GM18508 (cell line): Measurements from ENCODE around the gene PPP6R1.

Experiments
- ATAC-seq: cut with Tn5 transposase; IDR thresholded peaks from one replicate; pipeline ENCODE4 v1.9.1; 2021; ENCODE audit warnings: moderate number of reproducible peaks; ENCODE audit not compliant: insufficient read depth, unreplicated experiment

PPP6R1 gene

DNA sequence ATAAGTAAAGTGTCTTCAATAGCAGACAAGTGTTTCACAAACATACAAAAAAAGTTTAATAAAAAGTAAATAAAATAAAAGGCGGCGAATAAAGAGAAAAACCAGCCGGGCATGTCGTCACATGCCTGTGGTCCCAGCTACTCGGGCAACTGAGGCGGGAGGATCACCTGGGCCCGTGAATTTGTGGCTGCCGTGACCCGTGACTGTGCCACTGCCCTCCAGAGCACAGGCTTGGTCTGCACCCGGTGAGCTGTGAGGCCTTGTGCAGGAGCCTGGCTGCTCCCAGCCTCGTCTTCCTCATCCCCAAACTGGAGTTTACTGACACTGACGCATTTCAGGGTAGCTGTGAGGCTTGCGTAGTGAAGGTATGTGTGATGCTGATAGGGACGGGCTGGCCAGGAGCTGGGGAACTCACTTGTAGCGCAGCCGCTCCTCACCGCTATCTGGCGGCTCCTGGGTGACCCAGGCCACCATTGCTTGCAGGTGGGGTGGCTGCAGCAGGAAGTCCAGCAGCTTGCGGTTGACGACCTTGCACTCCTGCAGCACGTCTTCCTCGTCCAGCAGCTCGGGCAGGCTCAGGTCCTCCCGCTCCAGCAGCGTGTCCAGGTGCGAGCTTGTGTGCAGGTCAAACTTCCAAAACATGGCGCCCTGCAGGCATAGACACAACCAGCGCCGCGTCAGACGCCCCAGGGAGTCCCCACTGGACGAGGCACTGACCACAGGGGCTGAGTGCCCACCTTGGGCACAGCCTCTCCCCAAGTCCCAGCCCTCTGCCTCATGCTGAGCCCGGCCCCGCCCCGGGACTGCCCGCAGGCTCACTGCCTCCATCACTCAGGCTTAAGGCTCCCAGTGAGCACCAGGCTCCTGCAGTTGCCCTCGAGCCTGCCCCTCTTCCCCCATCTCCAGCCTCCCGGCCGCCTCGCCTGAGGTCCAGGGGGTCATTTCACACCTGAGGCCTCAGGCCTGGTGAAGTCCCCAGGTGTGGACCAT is 12.1 kb downstream of the PPP6R1 start:
- no peak for ATAC-seq

GRCh38 chr19:55245236-55245904 is 13.4 kb downstream of the PPP6R1 start:
- ATAC-seq = no peak

- no peak for ATAC-seq
Measured at GRCh38 chr19:55244004-55244680, 14.7 kb downstream of the PPP6R1 start.

GRCh38 chr19:55242517-55242916 is 16.3 kb downstream of the PPP6R1 start:
- ATAC-seq = no peak

- no peak for ATAC-seq
Measured at GRCh38 chr19:55241935-55242464, 16.8 kb downstream of the PPP6R1 start.

DNA sequence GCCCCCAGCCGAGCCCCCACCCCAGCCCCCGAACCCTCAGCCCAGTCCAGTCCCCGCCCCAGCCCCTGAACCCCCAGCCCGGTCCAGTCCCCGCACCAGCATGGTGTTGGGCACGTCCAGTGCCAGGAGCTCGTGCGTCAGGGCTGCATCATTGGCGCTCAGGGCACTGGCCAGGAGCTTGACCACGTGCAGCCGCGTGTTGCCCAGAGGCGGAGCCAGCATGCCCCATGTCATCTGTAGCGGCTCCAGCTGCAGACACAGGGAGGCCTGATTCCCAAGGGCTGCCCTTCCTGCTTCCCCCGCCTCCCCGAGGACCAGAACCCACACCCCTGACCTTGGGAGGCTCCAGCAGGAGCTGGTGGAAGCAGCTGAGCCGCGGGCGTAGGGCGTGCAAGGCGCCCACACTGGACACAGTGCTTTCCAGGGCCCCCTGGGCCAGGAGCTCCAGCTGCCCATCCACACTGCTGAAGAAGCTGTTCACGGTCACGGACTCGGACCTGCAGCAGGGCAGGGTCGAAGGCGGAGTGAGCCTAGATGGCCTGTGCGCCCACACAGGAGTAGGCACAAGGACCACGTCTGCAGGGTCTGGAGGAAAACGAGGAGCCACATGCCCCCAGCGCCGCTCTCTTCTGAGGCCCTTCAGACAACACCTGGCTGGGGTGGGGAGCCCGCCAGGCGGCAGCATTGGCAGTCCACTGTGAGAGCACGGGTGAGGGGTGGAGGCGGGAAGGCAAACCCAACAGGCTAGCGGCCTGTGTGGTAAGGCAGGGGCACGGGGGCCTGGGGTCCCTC is 17.5 kb downstream of the PPP6R1 start:
- ATAC-seq = no peak

DNA sequence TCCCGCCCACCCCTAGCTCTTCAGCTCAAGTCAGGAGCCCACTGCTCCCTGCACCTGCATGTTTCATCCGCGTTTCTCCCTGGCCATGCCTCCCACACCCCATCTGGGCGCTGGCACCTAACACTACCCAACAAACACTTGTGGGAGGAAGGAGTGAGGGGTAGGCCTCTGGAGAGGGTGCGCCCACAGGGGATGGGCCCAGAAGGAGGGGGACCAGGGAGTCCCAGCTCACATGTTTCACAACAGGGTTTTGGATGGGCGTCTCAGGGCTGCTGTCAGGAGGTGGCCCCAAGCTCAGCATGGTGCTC is 18.1 kb downstream of the PPP6R1 start:
- no peak for ATAC-seq

DNA sequence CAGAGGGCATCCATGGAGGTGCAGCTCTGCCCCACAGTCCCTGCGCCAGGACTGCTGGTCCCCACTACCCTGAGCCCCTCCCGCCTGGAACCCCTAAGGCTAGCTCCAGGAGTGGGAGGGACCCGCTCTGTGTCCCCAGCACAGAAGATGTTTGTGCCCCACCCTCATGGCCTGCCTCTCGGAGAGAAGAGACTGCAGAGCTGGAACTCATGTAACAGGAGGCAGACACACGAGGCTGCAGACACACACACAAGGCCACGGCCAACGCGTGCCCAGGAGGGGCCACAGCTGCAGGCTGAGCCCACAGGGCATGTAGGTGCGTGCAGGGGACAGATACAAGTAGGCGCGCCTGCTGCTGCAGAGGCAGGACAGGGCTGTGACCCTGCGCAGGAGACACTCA is 19.8 kb downstream of the PPP6R1 start:
- no peak for ATAC-seq

GRCh38 chr19:55238030-55238429 is 20.8 kb downstream of the PPP6R1 start:
- ATAC-seq = no peak

DNA sequence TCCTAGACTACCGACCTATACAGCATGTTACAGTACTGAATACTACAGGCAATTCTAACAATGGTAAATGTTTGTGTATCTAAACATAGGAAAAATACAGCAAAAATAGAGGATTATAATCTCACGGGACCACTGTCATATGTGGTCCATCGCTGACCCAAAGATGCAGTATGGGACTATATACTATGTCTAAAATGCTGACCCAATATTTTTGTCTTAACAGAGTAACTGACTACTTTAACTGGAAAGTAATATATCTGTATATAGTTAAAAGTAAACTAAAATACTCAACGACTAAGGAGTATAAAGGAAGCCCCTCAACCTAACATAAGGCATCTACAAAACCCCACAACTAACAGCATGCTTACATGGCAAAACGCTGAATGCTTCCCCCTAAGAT is 25.8 kb downstream of the PPP6R1 start:
- ATAC-seq = no peak

- no peak for ATAC-seq
Measured at GRCh38 chr19:55232286-55232602, 26.6 kb downstream of the PPP6R1 start.

DNA sequence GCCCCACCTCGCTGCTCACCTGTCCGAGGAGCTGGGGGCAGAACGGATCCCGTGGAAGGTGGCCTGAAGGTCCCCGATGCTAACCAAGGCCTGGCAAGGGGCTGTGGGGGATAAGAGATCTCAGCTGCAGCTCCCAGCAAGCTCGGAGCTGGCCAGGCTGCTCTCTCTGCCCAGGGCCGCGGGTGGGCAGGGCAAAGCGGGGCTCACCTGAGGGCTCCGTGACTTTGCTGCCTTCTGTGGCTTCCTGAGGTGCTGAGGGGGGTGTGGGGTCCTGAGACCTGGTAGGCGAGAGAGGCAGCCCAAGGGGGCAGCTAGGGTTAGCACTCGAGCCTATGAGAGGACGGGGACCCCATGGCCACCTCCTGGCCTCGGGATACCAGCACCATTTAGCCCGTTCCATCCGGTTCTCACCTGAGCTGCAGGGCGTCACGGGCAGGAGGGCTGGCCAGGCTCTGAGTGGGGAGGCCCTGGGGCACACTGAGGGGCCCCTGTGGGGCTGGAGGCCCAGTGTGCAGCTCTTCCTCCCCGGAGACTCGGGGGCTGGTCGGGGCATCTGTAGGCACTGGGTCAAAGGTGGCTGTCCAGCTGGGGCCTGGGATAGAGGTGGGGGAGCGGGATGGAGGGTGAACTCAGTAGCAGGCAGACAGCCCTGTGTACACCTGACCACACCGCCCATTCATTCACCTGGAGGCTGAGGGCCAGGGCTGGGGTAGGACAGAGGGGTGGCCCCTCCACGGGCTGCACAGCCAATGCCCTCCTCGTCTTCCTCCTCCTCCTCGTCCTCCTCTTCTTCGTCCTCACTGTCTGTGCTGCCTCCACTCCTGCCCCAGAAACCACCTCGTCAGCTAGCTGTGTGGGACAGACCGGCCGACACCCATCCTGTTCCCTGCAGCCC is 27.2 kb downstream of the PPP6R1 start:
- ATAC-seq = no peak

- no peak for ATAC-seq
Measured at GRCh38 chr19:55230780-55231179, 28.0 kb downstream of the PPP6R1 start.

DNA sequence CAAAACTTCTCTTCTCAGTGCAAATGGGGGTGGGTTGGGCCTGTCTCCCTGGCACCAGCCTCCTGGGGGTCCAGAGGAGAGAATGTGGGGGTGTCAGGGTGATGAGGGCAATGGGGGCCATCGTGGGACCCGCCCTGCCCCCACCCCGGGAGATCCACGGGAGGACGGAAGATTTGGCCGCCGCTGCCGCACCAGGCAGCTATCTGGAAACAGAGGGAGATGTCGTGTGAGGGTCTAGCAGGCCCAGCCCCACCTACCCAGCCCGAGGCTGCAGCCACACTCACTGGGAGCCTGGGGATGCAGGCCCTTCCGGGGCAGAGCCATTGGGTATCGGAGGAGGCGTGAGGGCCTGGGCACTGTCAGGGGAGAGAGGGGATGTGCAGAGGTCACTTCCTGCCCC is 28.5 kb downstream of the PPP6R1 start:
- no peak for ATAC-seq

DNA sequence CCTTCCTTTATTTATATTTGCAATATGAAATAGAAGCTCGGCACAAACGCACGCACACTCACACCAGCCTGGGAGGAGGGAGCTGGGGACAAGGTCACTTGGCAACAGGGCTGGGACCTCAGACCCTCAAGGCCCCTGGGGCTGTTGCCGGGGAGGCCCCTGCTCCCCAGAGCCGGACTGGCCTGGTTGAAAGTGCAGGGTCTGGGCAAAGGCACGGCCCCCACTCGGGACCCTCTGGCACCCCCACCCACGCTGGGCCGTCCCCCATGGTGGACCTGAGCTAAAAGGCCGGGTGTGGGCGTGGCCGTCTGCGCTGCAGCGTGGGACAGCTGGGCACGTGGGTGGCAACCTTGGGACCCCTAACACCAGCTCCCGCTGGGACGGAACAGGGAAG is 29.0 kb downstream of the PPP6R1 start:
- ATAC-seq = no peak

DNA sequence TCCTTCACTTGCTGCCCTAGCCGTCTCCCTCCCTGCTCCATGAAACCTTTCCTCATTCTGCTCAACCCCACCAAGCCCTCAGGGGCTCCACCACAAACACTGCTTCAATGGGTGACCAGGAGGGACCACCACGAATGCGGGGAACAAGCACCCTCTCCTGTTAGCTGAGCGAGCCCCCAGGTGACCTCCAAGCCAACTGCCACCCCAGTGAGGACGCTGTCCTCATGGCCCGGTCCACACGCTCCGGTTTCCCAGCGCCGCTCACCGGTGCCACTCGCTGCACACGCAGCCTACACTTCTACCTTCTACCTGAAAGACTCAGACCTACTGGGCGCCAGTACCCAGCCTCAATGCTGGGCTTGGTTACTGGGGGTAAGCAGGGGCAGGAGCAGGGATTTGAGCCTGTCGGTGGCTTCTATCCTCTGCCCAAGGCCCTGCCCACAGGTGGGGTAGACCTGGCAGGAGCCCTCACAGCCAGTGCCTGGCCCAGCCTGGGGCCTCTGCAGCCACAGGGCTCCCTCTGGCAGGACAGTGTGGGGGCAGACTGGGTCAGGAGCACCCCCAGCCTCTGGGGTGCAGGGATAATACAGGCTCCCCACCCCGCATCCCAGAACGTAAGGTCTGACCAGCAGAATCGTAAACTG is 29.6 kb downstream of the PPP6R1 start:
- no peak for ATAC-seq

- ATAC-seq = no peak
Measured at GRCh38 chr19:55228403-55229031, 30.3 kb downstream of the PPP6R1 start, which contains the start of gene TMEM86B. Gene TMEM86B (minus strand): TSS chr19:55228763. CDS start chr19:55228741, 22 bp downstream.

- no peak for ATAC-seq
Measured at GRCh38 chr19:55228015-55228391, 30.8 kb downstream of the PPP6R1 start.
